HepG2 (cell line): ENCODE results near the gene ITGAV. TPM values are rescaled to one million over a fixed set of nuclear protein-coding genes. Genes with fewer than 3 reads are reported as not detected.

Source experiments
- ATAC-seq: fragments of 200-7000 bp; cut with Tn5 transposase; 3 replicates; pipeline ENCODE4 v1.9.1; 2020; ENCODE audit warnings: mild to moderate bottlenecking, moderate library complexity
- BruUV-seq: library from RNA; stranded (reverse); fragments of 400-500 nt; replicated peaks from 2 replicates; lab custom pipeline; 2021; lab: Mats Ljungman, UMichigan
- CTCF ChIA-PET: fragments of 300-600 bp; formaldehyde crosslinking; extraction: SDS; loops from one replicate; lab custom pipeline; 2021; ENCODE audit warnings: low total read pairs, inconsistent platforms, low intra/inter-chr PET ratio; lab: Yijun Ruan, JAX
- POLR2A ChIA-PET: fragments of 350-600 bp; sonication (Branson Sonifier 250); formaldehyde crosslinking; loops from one replicate; lab custom pipeline; 2020; ENCODE audit warnings: antibody characterized with exemption, inconsistent platforms; lab: Yijun Ruan, JAX
- DNase-seq: peaks from one replicate; pipeline ENCODE4 v3.0.0-alpha.2; 2015; ENCODE audit warnings: low spot score
- FAIRE-seq: peaks from 3 replicates; lab custom pipeline; 2011; peaks lifted over from hg19 to GRCh38; lab: Jason Lieb, UNC
- H2AFZ ChIP-seq: one replicate; pipeline ENCODE4 v1.6.1; 2011; ENCODE audit warnings: low read length, inconsistent platforms
- H3K27ac ChIP-seq: fragments of 300-600 bp; 3 replicates; pipeline ENCODE4 v1.8.0; 2011; ENCODE audit warnings: mixed run types, mild to moderate bottlenecking, mixed read lengths, low read length, inconsistent platforms; ENCODE audit not compliant: insufficient read depth; ENCODE audit errors: extremely low read length
- H3K27me3 ChIP-seq, 2 experiments: fragments of 200-600 bp in 1 of 2; 2 replicates in 1 of 2; 3 replicates in 1 of 2; pipeline versions ENCODE4 v1.6.0 to v1.8.0; 2011; ENCODE audit warnings: low read length in 2 of 2, mild to moderate bottlenecking in 2 of 2, moderate library complexity in 2 of 2, inconsistent platforms in 1 of 2; ENCODE audit not compliant: insufficient read depth in 2 of 2, control insufficient read depth in 1 of 2
- H3K36me3 ChIP-seq, 2 experiments: fragments of 200-600 bp in 1 of 2; replicated peaks in 1 of 2; 2 replicates in 1 of 2; 3 replicates in 1 of 2; pipeline versions ENCODE4 v1.5.1 to v1.8.0; 2011; ENCODE audit warnings: low read length in 2 of 2, inconsistent platforms in 1 of 2; ENCODE audit not compliant: insufficient read depth in 2 of 2, control insufficient read depth in 1 of 2
- H3K4me1 ChIP-seq: 2 replicates; pipeline ENCODE4 v1.5.1; 2012; ENCODE audit warnings: low read length, inconsistent platforms; ENCODE audit not compliant: insufficient read depth
- H3K4me2 ChIP-seq: 2 replicates; pipeline ENCODE4 v1.6.0; 2011; ENCODE audit warnings: low read depth, low read length, inconsistent platforms
- H3K4me3 ChIP-seq, 3 experiments: fragments of 200-600 bp in 1 of 3; sonication (generic), shearing (Covaris generic) in 1 of 3; replicated peaks in 1 of 3; 2 replicates each; pipeline ENCODE4 v1.5.1; 2011 to 2016; ENCODE audit warnings: low read length in 3 of 3, inconsistent platforms in 2 of 3, low read depth in 2 of 3, mild to moderate bottlenecking in 2 of 3, control low read depth in 1 of 3, mixed read lengths in 1 of 3; ENCODE audit not compliant: insufficient read depth in 1 of 3
- H3K79me2 ChIP-seq: one replicate; pipeline ENCODE4 v1.6.1; 2011; ENCODE audit warnings: low read length, inconsistent platforms; ENCODE audit not compliant: insufficient read depth
- H3K9ac ChIP-seq: 2 replicates; pipeline ENCODE4 v1.6.0; 2011; ENCODE audit warnings: mild to moderate bottlenecking, low read depth, low read length, inconsistent platforms; ENCODE audit not compliant: insufficient read depth
- H3K9me3 ChIP-seq: 2 replicates; pipeline ENCODE4 v1.5.1; 2012; ENCODE audit warnings: mild to moderate bottlenecking, low read length
- H4K20me1 ChIP-seq: 2 replicates; pipeline ENCODE4 v1.6.0; 2011; ENCODE audit warnings: inconsistent platforms, mild to moderate bottlenecking, low read length, moderate library complexity; ENCODE audit not compliant: insufficient read depth
- ARHGAP35 ChIP-seq: sonication (generic); formaldehyde crosslinking; IDR thresholded peaks from 2 replicates; pipeline ENCODE4 v1.9.0; 2022; ENCODE audit warnings: mild to moderate bottlenecking, inconsistent platforms, moderate library complexity, missing genetic modification reagents, borderline replicate concordance
- CEBPG ChIP-seq: IDR thresholded peaks from 2 replicates; pipeline ENCODE4 v1.6.1; 2016
- ELF4 ChIP-seq: sonication (generic); formaldehyde crosslinking; IDR thresholded peaks from 2 replicates; pipeline ENCODE4 v1.5.0; 2020; ENCODE audit warnings: missing genetic modification reagents, mild to moderate bottlenecking, moderate library complexity, borderline replicate concordance
- EZH2 ChIP-seq: conservative IDR thresholded peaks from 2 replicates; pipeline ENCODE4 v1.6.1; 2012; ENCODE audit warnings: mild to moderate bottlenecking, low read depth, low read length, moderate library complexity
- IRF2 ChIP-seq: IDR thresholded peaks from 2 replicates; pipeline ENCODE4 v1.6.1; 2018; ENCODE audit warnings: missing genetic modification reagents, missing compliant biosample characterization
- MBNL3 ChIP-seq: fragments of 250-450 bp; sonication (Bioruptor Pico); conservative IDR thresholded peaks from 2 replicates; pipeline ENCODE4 v1.8.0; 2022; ENCODE audit warnings: mild to moderate bottlenecking, inconsistent platforms
- MZF1 ChIP-seq: sonication (generic); formaldehyde crosslinking; IDR thresholded peaks from 2 replicates; pipeline ENCODE4 v1.8.1; 2023; ENCODE audit warnings: mild to moderate bottlenecking, missing genetic modification reagents, borderline replicate concordance
- PAWR ChIP-seq: sonication (generic); formaldehyde crosslinking; IDR thresholded peaks from 2 replicates; pipeline ENCODE4 v1.4.0; 2020; ENCODE audit warnings: missing genetic modification reagents, mild to moderate bottlenecking, borderline replicate concordance
- RAD51 ChIP-seq: fragments of 450-650 bp; IDR thresholded peaks from 2 replicates; pipeline ENCODE4 v1.6.1; 2016; ENCODE audit warnings: borderline replicate concordance
- SRY ChIP-seq: sonication (generic); formaldehyde crosslinking; IDR thresholded peaks from 2 replicates; pipeline ENCODE4 v1.8.0; 2022; ENCODE audit warnings: mild to moderate bottlenecking, missing genetic modification reagents
- TBX2 ChIP-seq: sonication (generic); formaldehyde crosslinking; IDR thresholded peaks from 2 replicates; pipeline ENCODE4 v1.5.0; 2020; ENCODE audit warnings: missing genetic modification reagents, mild to moderate bottlenecking, borderline replicate concordance
- ZFP36L1 ChIP-seq: sonication (generic); formaldehyde crosslinking; IDR thresholded peaks from 2 replicates; pipeline ENCODE4 v1.8.0; 2022; ENCODE audit warnings: mild to moderate bottlenecking, missing genetic modification reagents, moderate library complexity
- ZNF615 ChIP-seq: sonication (generic); formaldehyde crosslinking; IDR thresholded peaks from 2 replicates; pipeline ENCODE4 v1.5.0; 2020; ENCODE audit warnings: mild to moderate bottlenecking, missing genetic modification reagents, borderline replicate concordance
- WGBS: methylation state at CpG from one replicate; pipeline ENCODE4 v1.1.6; 2017; ENCODE audit warnings: low lambda C conversion rate; 5-methylcytosine and 5-hydroxymethylcytosine counted together
- in situ Hi-C: cut with HindIII; loops from 2 replicates; pipeline ENCODE4 v1.10.0; 2017; ENCODE audit warnings: low pct_unique_long_range_greater_than_20kb; ENCODE audit not compliant: extremely low pct_ligation_motif_present
- intact Hi-C: fragments of 100-400 bp; cut with micrococcal nuclease; formaldehyde crosslinking; loops from one replicate; pipeline ENCODE4 v1.10.0; 2022; ENCODE audit not compliant: unreplicated experiment
- polyA plus RNA-seq, 8 experiments: library from polyadenylated mRNA; depleted of rRNA in 3 of 8; stranded (reverse) in 7 of 8; unstranded in 1 of 8; fragments of >200 nt; fragmentation: Illumina TruSeq in 4 of 8; extraction: Trizol in 4 of 8; gene quantifications; 2 replicates each; pipeline versions ENCODE4 v1.2.1 to v1.2.3, GENCODE V29; 2011 to 2016; ENCODE audit warnings: low read depth in 4 of 8, missing spikeins in 1 of 8, mixed read lengths in 1 of 8; ENCODE audit not compliant: insufficient read depth in 1 of 8
- total RNA-seq, 5 experiments: library from RNA; depleted of rRNA; stranded (reverse); fragments of >200 nt; fragmentation: Illumina TruSeq; extraction: Trizol; gene quantifications; 2 replicates each; pipeline ENCODE4 v1.2.3, GENCODE V29; 2016; ENCODE audit warnings: low read depth in 1 of 5
- TF ChIP-seq, protein P1 (sequence below): sonication (generic); formaldehyde crosslinking; IDR thresholded peaks from 2 replicates; pipeline ENCODE4 v1.5.1; 2020; ENCODE audit warnings: missing genetic modification reagents, mild to moderate bottlenecking, borderline replicate concordance
- TF ChIP-seq, protein P2 (sequence below): sonication (generic); formaldehyde crosslinking; IDR thresholded peaks from 2 replicates; pipeline ENCODE4 v1.4.0; 2020; ENCODE audit warnings: mild to moderate bottlenecking, missing genetic modification reagents

Gene ITGAV
- total and polyA plus RNA-seq, 2 of the 13 experiments (the other 11 are each of a cell fraction or from before 2014, with no cell fraction given): 59.1 to 60.4 TPM

DNA sequence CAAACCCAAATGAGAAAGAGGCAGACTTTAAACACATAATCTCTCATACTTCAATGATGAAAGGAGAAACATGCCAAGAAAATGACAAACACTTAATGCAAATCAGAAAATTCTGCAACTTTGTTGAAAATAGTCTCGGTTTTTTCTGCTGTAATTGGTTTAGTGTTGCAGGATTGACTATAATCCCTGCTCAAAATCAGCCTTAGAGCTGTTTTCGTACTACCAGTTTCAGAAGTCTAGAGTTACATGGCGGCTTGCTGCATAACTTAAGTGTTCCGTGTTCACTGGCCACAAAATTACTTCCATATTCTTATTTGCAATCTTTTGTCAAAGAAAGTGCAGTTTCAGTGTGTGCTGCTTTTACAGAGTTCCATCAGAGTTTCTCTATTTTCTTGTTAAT, 48.9 kb upstream of the ITGAV start (continued):
- TF ChIP-seq PAWR (CRISPR knock-in tag) (no peak), TBX2 (CRISPR knock-in tag) (no peak), SRY (CRISPR knock-in tag) (no peak), ELF4 (CRISPR knock-in tag) (no peak), ZFP36L1 (no peak)
- TF ChIP-seq, protein P1, sequence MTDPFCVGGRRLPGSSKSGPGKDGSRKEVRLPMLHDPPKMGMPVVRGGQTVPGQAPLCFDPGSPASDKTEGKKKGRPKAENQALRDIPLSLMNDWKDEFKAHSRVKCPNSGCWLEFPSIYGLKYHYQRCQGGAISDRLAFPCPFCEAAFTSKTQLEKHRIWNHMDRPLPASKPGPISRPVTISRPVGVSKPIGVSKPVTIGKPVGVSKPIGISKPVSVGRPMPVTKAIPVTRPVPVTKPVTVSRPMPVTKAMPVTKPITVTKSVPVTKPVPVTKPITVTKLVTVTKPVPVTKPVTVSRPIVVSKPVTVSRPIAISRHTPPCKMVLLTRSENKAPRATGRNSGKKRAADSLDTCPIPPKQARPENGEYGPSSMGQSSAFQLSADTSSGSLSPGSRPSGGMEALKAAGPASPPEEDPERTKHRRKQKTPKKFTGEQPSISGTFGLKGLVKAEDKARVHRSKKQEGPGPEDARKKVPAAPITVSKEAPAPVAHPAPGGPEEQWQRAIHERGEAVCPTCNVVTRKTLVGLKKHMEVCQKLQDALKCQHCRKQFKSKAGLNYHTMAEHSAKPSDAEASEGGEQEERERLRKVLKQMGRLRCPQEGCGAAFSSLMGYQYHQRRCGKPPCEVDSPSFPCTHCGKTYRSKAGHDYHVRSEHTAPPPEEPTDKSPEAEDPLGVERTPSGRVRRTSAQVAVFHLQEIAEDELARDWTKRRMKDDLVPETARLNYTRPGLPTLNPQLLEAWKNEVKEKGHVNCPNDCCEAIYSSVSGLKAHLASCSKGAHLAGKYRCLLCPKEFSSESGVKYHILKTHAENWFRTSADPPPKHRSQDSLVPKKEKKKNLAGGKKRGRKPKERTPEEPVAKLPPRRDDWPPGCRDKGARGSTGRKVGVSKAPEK (CRISPR knock-in tag): no peak
- TF ChIP-seq, all 625 proteins: peak for 0

DNA sequence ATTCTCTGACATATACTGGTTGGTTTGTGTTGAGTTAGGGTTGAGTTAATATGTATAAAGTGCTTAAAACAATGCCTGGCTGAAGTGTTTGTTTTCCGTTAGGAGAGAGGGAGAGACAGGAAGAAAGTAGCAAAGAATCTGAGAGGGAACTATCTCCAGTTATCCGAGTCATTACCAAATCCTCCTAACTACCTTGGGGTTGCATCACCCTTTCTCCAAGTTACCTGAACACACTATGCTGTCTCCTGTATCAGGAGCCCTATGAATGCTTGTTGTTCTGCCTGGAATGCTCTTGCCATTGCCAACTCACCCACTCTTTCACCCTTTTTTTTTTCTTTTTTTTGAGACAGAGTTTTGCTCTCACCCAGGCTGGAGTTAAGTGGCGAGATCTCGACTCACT, 47.9 kb upstream of the ITGAV start:
- no peak overlapping the region for H3K4me2 ChIP-seq
- ATAC-seq: no peak
- H2AFZ ChIP-seq: peak overlapping the region; percentile 79
- H3K27ac ChIP-seq: no peak overlapping the region
- no peak overlapping the region for H3K9ac ChIP-seq
- in situ Hi-C loops (no loop called here), intact Hi-C loops (no loop called here)
- DNase-seq: no peak
- ChIA-PET POLR2A (no interaction called here), CTCF (no interaction called here)
- H3K27me3 ChIP-seq: no peaks in the 10 kb centered on the region
- no peak for FAIRE-seq
- no peaks in the 10 kb centered on the region for H3K9me3 ChIP-seq
- H4K20me1 ChIP-seq: no peaks in the 10 kb centered on the region
- no peaks in the 10 kb centered on the region for H3K36me3 ChIP-seq
- 89% methylated on average over 4 of the region's 4 CpGs for WGBS
- peaks cover 54% of the 10 kb centered on the region for H3K4me1 ChIP-seq
- no peak overlapping the region for H3K4me3 ChIP-seq
- BruUV-seq: no TSS peak
- H3K79me2 ChIP-seq: no peaks in the 10 kb centered on the region
- TF ChIP-seq CEBPG (CRISPR knock-in tag) (peak; percentile 51; the same call in 1 of the 2 replicates), ARHGAP35 (no peak), RAD51 (no peak), MZF1 (CRISPR knock-in tag) (no peak), EZH2 (no peak), IRF2 (CRISPR knock-in tag) (no peak), ZNF615 (CRISPR knock-in tag) (no peak), MBNL3 (CRISPR knock-in tag) (no peak)
- TF ChIP-seq, protein P1 (CRISPR knock-in tag): no peak
- TF ChIP-seq, protein P2, sequence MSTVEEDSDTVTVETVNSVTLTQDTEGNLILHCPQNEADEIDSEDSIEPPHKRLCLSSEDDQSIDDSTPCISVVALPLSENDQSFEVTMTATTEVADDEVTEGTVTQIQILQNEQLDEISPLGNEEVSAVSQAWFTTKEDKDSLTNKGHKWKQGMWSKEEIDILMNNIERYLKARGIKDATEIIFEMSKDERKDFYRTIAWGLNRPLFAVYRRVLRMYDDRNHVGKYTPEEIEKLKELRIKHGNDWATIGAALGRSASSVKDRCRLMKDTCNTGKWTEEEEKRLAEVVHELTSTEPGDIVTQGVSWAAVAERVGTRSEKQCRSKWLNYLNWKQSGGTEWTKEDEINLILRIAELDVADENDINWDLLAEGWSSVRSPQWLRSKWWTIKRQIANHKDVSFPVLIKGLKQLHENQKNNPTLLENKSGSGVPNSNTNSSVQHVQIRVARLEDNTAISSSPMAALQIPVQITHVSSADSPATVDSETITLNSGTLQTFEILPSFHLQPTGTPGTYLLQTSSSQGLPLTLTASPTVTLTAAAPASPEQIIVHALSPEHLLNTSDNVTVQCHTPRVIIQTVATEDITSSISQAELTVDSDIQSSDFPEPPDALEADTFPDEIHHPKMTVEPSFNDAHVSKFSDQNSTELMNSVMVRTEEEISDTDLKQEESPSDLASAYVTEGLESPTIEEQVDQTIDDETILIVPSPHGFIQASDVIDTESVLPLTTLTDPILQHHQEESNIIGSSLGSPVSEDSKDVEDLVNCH: no peak
